PC-3 (cell line): ENCODE measurements around the gene GPR137C. TPM values are rescaled to one million over a fixed set of nuclear protein-coding genes. Genes with fewer than 3 reads are reported as not detected.

Source experiments
- ATAC-seq: fragments of 200-7000 bp; cut with Tn5 transposase; 2 replicates; pipeline ENCODE4 v1.9.1; 2020; ENCODE audit warnings: mild to moderate bottlenecking, moderate library complexity
- BruUV-seq: library from RNA; stranded (reverse); fragments of 400-500 nt; replicated peaks from 2 replicates; lab custom pipeline; 2021; lab: Mats Ljungman, UMichigan
- CTCF ChIA-PET: fragments of 300-600 bp; sonication (Branson Sonifier 250); formaldehyde crosslinking; loops from one replicate; lab custom pipeline; 2022; ENCODE audit warnings: antibody characterized with exemption; lab: Charles Lee
- POLR2A ChIA-PET: fragments of 300-600 bp; sonication (Branson Sonifier 250); formaldehyde crosslinking; loops from one replicate; lab custom pipeline; 2022; ENCODE audit warnings: antibody characterized with exemption; ENCODE audit not compliant: unreplicated experiment; lab: Charles Lee
- DNase-seq: peaks from one replicate; pipeline ENCODE4 v3.0.0-alpha.2; 2015
- H2AFZ ChIP-seq: fragments of 300-600 bp; sonication (generic); 2 replicates; pipeline ENCODE4 v1.6.0; 2016; ENCODE audit warnings: antibody characterized with exemption, low read length
- H3F3A ChIP-seq: fragments of 300-600 bp; sonication (generic); one replicate; pipeline ENCODE4 v1.6.0; 2017; ENCODE audit warnings: antibody characterized with exemption, low read length, control low read depth, mild to moderate bottlenecking; ENCODE audit not compliant: unreplicated experiment
- H3K27ac ChIP-seq: fragments of 300-600 bp; sonication (generic); 2 replicates; pipeline ENCODE4 v1.5.1; 2016; ENCODE audit warnings: mild to moderate bottlenecking, low read length
- H3K27me3 ChIP-seq: fragments of 300-600 bp; sonication (generic); 2 replicates; pipeline ENCODE4 v1.6.1; 2016; ENCODE audit warnings: low read length, mixed read lengths
- H3K36me3 ChIP-seq: fragments of 300-600 bp; sonication (generic); 2 replicates; pipeline ENCODE4 v1.6.1; 2016; ENCODE audit warnings: low read depth, mixed run types, low read length, mixed read lengths
- H3K4me1 ChIP-seq: fragments of 300-600 bp; sonication (generic); 2 replicates; pipeline ENCODE4 v1.5.1; 2016; ENCODE audit warnings: low read length; ENCODE audit not compliant: insufficient read depth
- H3K4me2 ChIP-seq: fragments of 300-600 bp; sonication (generic); 2 replicates; pipeline ENCODE4 v1.6.0; 2016; ENCODE audit warnings: low read length
- H3K4me3 ChIP-seq: fragments of 300-600 bp; sonication (generic); 2 replicates; pipeline ENCODE4 v1.5.1; 2016; ENCODE audit warnings: mild to moderate bottlenecking, low read length, mixed read lengths
- H3K79me2 ChIP-seq: fragments of 300-600 bp; sonication (generic); 2 replicates; pipeline ENCODE4 v1.6.1; 2017; ENCODE audit warnings: low read length, mixed read lengths
- H3K9ac ChIP-seq: fragments of 300-600 bp; sonication (generic); 2 replicates; pipeline ENCODE4 v1.6.0; 2016; ENCODE audit warnings: mild to moderate bottlenecking, low read length
- H3K9me2 ChIP-seq: fragments of 300-600 bp; sonication (generic); replicated peaks from 2 replicates; pipeline ENCODE4 v1.6.1; 2016; ENCODE audit warnings: mixed run types, low read length, mixed read lengths
- H3K9me3 ChIP-seq: fragments of 300-600 bp; sonication (generic); 2 replicates; pipeline ENCODE4 v1.6.1; 2016; ENCODE audit warnings: low read length, mixed read lengths
- H4K20me1 ChIP-seq: fragments of 300-600 bp; sonication (generic); 2 replicates; pipeline ENCODE4 v1.6.1; 2016; ENCODE audit warnings: low read length, mixed read lengths
- CTCF ChIP-seq: fragments of 300-600 bp; sonication (generic); conservative IDR thresholded peaks from 2 replicates; pipeline ENCODE4 v1.5.1; 2017; ENCODE audit warnings: antibody characterized with exemption, low read depth, mild to moderate bottlenecking, low read length
- EZH2 ChIP-seq: fragments of 300-600 bp; sonication (generic); IDR thresholded peaks from one replicate; pipeline ENCODE4 v1.6.1; 2017; ENCODE audit warnings: antibody characterized with exemption, mild to moderate bottlenecking, low read length; ENCODE audit not compliant: unreplicated experiment
- EZH2phosphoT487 ChIP-seq: fragments of 300-600 bp; sonication (generic); IDR thresholded peaks from 2 replicates; pipeline ENCODE4 v1.6.1; 2018; ENCODE audit warnings: mild to moderate bottlenecking, antibody characterized with exemption, low read length, borderline replicate concordance
- intact Hi-C: fragments of 100-400 bp; cut with micrococcal nuclease; formaldehyde crosslinking; loops from 2 replicates; pipeline ENCODE4 v1.9.0; 2023
- total RNA-seq: library from RNA; depleted of rRNA; stranded (reverse); fragments of >200 nt; gene quantifications from 2 replicates; pipeline ENCODE4 v1.2.3, GENCODE V29; 2014

GPR137C gene
- total RNA-seq, 1 experiment from 2014 or later, result 0.91 TPM

GRCh38 chr14:52598568-52598967, 45.9 kb downstream of the GPR137C start:
- no peak for DNase-seq
- no peaks in the 10 kb centered on the region for H4K20me1 ChIP-seq
- POLR2A ChIA-PET, result no interaction called here
- no peaks in the 10 kb centered on the region for H3K36me3 ChIP-seq
- TF ChIP-seq EZH2, result no peak
- TF ChIP-seq CTCF, result no peak
- TF ChIP-seq EZH2phosphoT487, result no peak
- H3F3A ChIP-seq, result no peaks in the 10 kb centered on the region
- H3K9ac ChIP-seq, result no peak overlapping the region
- H3K9me2 ChIP-seq, result no peaks in the 10 kb centered on the region
- no peak overlapping the region for H2AFZ ChIP-seq
- no peak for ATAC-seq
- CTCF ChIA-PET, result no interaction called here
- H3K79me2 ChIP-seq, result no peaks in the 10 kb centered on the region
- no peak overlapping the region for H3K4me2 ChIP-seq
- intact Hi-C loops, result no loop called here
- no peaks in the 10 kb centered on the region for H3K9me3 ChIP-seq
- no TSS peak for BruUV-seq
- no peak overlapping the region for H3K4me3 ChIP-seq
- no peaks in the 10 kb centered on the region for H3K27me3 ChIP-seq
- H3K4me1 ChIP-seq, result no peaks in the 10 kb centered on the region
- H3K27ac ChIP-seq, result no peak overlapping the region

- Histone ChIP-seq H3K9me3 (no peaks in the 10 kb centered on the region), H3K9ac (no peak overlapping the region), H3K4me2 (no peak overlapping the region), H2AFZ (no peak overlapping the region), H3K9me2 (no peaks in the 10 kb centered on the region), H3F3A (no peaks in the 10 kb centered on the region), H3K79me2 (no peaks in the 10 kb centered on the region), H3K4me1 (no peaks in the 10 kb centered on the region), H3K36me3 (no peaks in the 10 kb centered on the region), H3K27ac (no peak overlapping the region), H3K4me3 (no peak overlapping the region), H4K20me1 (no peaks in the 10 kb centered on the region), H3K27me3 (no peaks in the 10 kb centered on the region)
- ChIA-PET CTCF (no interaction called here), POLR2A (no interaction called here)
- no peak for ATAC-seq
- TF ChIP-seq EZH2 (no peak), EZH2phosphoT487 (no peak), CTCF (no peak)
- BruUV-seq, result no TSS peak
- intact Hi-C loops, result no loop called here
- DNase-seq, result no peak
These were observed 47.3 kb downstream of the GPR137C start for GRCh38 chr14:52599974-52600373.

GRCh38 chr14:52602131-52602530, 49.5 kb downstream of the GPR137C start:
- Histone ChIP-seq H3K9me2 (no peaks in the 10 kb centered on the region), H3K79me2 (no peaks in the 10 kb centered on the region), H3K4me2 (no peak overlapping the region), H3K27ac (no peak overlapping the region), H3F3A (no peaks in the 10 kb centered on the region), H3K9me3 (no peaks in the 10 kb centered on the region), H2AFZ (no peak overlapping the region), H3K36me3 (no peaks in the 10 kb centered on the region), H3K27me3 (no peaks in the 10 kb centered on the region), H3K4me3 (no peak overlapping the region), H3K4me1 (no peaks in the 10 kb centered on the region), H3K9ac (no peak overlapping the region), H4K20me1 (no peaks in the 10 kb centered on the region)
- POLR2A ChIA-PET, result no interaction called here
- DNase-seq (no peak), ATAC-seq (no peak)
- no peak for TF ChIP-seq EZH2
- TF ChIP-seq CTCF, result no peak
- TF ChIP-seq EZH2phosphoT487, result no peak
- intact Hi-C loops, result no loop called here
- BruUV-seq, result no TSS peak
- CTCF ChIA-PET, result no interaction called here
